Spinal cord (tissue), 10 donors: ENCODE measurements around the gene SRD5A3. TPM values are rescaled to one million over a fixed set of nuclear protein-coding genes. Genes with fewer than 3 reads are reported as not detected.

Experiments used
- DNase-seq, 6 donors: peaks; one replicate each; pipeline versions ENCODE4 v3.0.0 to v3.0.0-alpha.2; 2013 to 2015; ENCODE audit warnings: low spot score in 6 of 6, low read depth in 4 of 6
- H3K27ac ChIP-seq: one replicate; pipeline ENCODE4 v1.5.1; 2013; ENCODE audit warnings: low read depth, low read length, control low read depth
- H3K27me3 ChIP-seq: one replicate; pipeline ENCODE4 v1.6.1; 2013; ENCODE audit warnings: low read length; ENCODE audit not compliant: control insufficient read depth, insufficient read depth
- H3K36me3 ChIP-seq: one replicate; pipeline ENCODE4 v1.6.1; 2013; ENCODE audit warnings: low read length; ENCODE audit not compliant: control insufficient read depth, insufficient read depth
- H3K4me1 ChIP-seq: one replicate; pipeline ENCODE4 v1.6.1; 2013; ENCODE audit warnings: low read length; ENCODE audit not compliant: control insufficient read depth, insufficient read depth
- H3K4me3 ChIP-seq: one replicate; pipeline ENCODE4 v1.5.1; 2013; ENCODE audit warnings: low read depth, low read length, control low read depth
- H3K9me3 ChIP-seq: one replicate; pipeline ENCODE4 v1.6.1; 2013; ENCODE audit warnings: low read length; ENCODE audit not compliant: control insufficient read depth, insufficient read depth
- WGBS: methylation state at CpG from one replicate; pipeline ENCODE4 v1.1.5; 2013; ENCODE audit warnings: missing lambda C conversion rate; ENCODE audit not compliant: insufficient coverage; 5-methylcytosine and 5-hydroxymethylcytosine counted together
- polyA plus RNA-seq, 2 donors: library from polyadenylated mRNA; unstranded; fragments of 120-200 nt; gene quantifications; one replicate each; pipeline ENCODE4 v1.2.1, GENCODE V29; 2013; ENCODE audit not compliant: insufficient read length in 2 of 2
- total RNA-seq, 2 donors: library from RNA; depleted of rRNA in 1 of 2; stranded (reverse); fragments of 120-200 nt in 1 of 2; fragments of >200 nt in 1 of 2; gene quantifications; one replicate each; pipeline versions ENCODE4 v1.2.3 to v1.2.4, GENCODE V29; 2013 to 2014
- donor health status: healthy.

The SRD5A3 gene
- total and polyA plus RNA-seq, 4 donors: 10.4 to 18.6 (median 17.5) TPM

GRCh38 chr4:55366621-55367020, 20.6 kb downstream of the SRD5A3 start:
- no peaks in the 10 kb centered on the region for H3K27me3 ChIP-seq
- no peaks in the 10 kb centered on the region for H3K4me1 ChIP-seq
- no peak overlapping the region for H3K27ac ChIP-seq
- 89% methylated on average over 6 of the region's 7 CpGs for WGBS
- peaks cover 12% of the 10 kb centered on the region for H3K36me3 ChIP-seq
- peak in 1 of 6 donors; percentile 20 for DNase-seq
- H3K9me3 ChIP-seq: no peaks in the 10 kb centered on the region
- no peak overlapping the region for H3K4me3 ChIP-seq

GRCh38 chr4:55367084-55367722, 21.2 kb downstream of the SRD5A3 start:
- Histone ChIP-seq H3K9me3 (no peaks in the 10 kb centered on the region), H3K27me3 (no peaks in the 10 kb centered on the region), H3K4me1 (no peaks in the 10 kb centered on the region), H3K27ac (no peak overlapping the region), H3K36me3 (peaks cover 12% of the 10 kb centered on the region), H3K4me3 (no peak overlapping the region)
- peak in 1 of 6 donors; percentile 50 for DNase-seq
- 50% methylated on average over 3 of the region's 6 CpGs for WGBS

- H3K4me3 ChIP-seq: no peak overlapping the region
- H3K9me3 ChIP-seq: no peaks in the 10 kb centered on the region
- WGBS: 83% methylated on average over 1 of the region's 2 CpGs
- H3K4me1 ChIP-seq: no peaks in the 10 kb centered on the region
- H3K36me3 ChIP-seq: peaks cover 8% of the 10 kb centered on the region
- no peak overlapping the region for H3K27ac ChIP-seq
- no peak for DNase-seq
- H3K27me3 ChIP-seq: no peaks in the 10 kb centered on the region
These were observed 23.9 kb downstream of the SRD5A3 start for GRCh38 chr4:55369968-55370367.

- Histone ChIP-seq H3K27me3 (no peaks in the 10 kb centered on the region), H3K4me3 (no peak overlapping the region), H3K9me3 (no peaks in the 10 kb centered on the region), H3K27ac (no peak overlapping the region), H3K36me3 (peaks cover 8% of the 10 kb centered on the region), H3K4me1 (no peaks in the 10 kb centered on the region)
- 84% methylated on average over 5 of the region's 7 CpGs for WGBS
- no peak for DNase-seq
These were observed 26.2 kb downstream of the SRD5A3 start for GRCh38 chr4:55372259-55372658.

- WGBS: 67% methylated on average over 1 of the region's 1 CpG
These were observed 27.4 kb downstream of the SRD5A3 start for GRCh38 chr4:55373461-55373860.

GRCh38 chr4:55376698-55377097, 30.7 kb downstream of the SRD5A3 start:
- no peak overlapping the region for H3K27ac ChIP-seq
- WGBS: 52% methylated on average over 2 of the region's 2 CpGs
- H3K9me3 ChIP-seq: no peaks in the 10 kb centered on the region

More at GRCh38 chr4:55373461-55373860, 27.4 kb downstream of the SRD5A3 start:
- Histone ChIP-seq H3K4me3 (no peak overlapping the region), H3K27me3 (no peaks in the 10 kb centered on the region), H3K9me3 (no peaks in the 10 kb centered on the region), H3K36me3 (peaks cover 8% of the 10 kb centered on the region), H3K4me1 (no peaks in the 10 kb centered on the region), H3K27ac (no peak overlapping the region)
- no peak for DNase-seq

GRCh38 chr4:55378617-55379467, 32.8 kb downstream of the SRD5A3 start:
- Histone ChIP-seq H3K27ac (no peak overlapping the region), H3K4me1 (no peaks in the 10 kb centered on the region), H3K36me3 (no peaks in the 10 kb centered on the region), H3K4me3 (no peak overlapping the region), H3K9me3 (no peaks in the 10 kb centered on the region), H3K27me3 (no peaks in the 10 kb centered on the region)
- WGBS: 87% methylated on average over 3 of the region's 13 CpGs
- no peak for DNase-seq

More at GRCh38 chr4:55376698-55377097, 30.7 kb downstream of the SRD5A3 start:
- DNase-seq: peak in 1 of 6 donors; percentile 16
- no peaks in the 10 kb centered on the region for H3K4me1 ChIP-seq
- no peak overlapping the region for H3K4me3 ChIP-seq
- no peaks in the 10 kb centered on the region for H3K36me3 ChIP-seq
- H3K27me3 ChIP-seq: no peaks in the 10 kb centered on the region

- Histone ChIP-seq H3K4me1 (no peaks in the 10 kb centered on the region), H3K4me3 (no peak overlapping the region), H3K27me3 (no peaks in the 10 kb centered on the region), H3K27ac (no peak overlapping the region), H3K36me3 (no peaks in the 10 kb centered on the region), H3K9me3 (no peaks in the 10 kb centered on the region)
- 80% methylated on average over 1 of the region's 2 CpGs for WGBS
- DNase-seq: no peak
These were observed 34.5 kb downstream of the SRD5A3 start for GRCh38 chr4:55380576-55380975.

GRCh38 chr4:55381502-55381901, 35.5 kb downstream of the SRD5A3 start:
- DNase-seq: no peak
- Histone ChIP-seq H3K27me3 (no peaks in the 10 kb centered on the region), H3K9me3 (no peaks in the 10 kb centered on the region), H3K27ac (no peak overlapping the region), H3K4me1 (no peaks in the 10 kb centered on the region), H3K4me3 (no peak overlapping the region), H3K36me3 (no peaks in the 10 kb centered on the region)
- WGBS: 85% methylated on average over 6 of the region's 7 CpGs
